Keratinocyte (primary cell): ENCODE measurements around the gene TBCA.

Source experiments
- EZH2 ChIP-seq: IDR thresholded peaks from one replicate; pipeline ENCODE4 v1.6.1; 2012; ENCODE audit warnings: inconsistent platforms, mild to moderate bottlenecking, low read length, moderate library complexity
- TF ChIP-seq, protein P1 (sequence below), 3 experiments: IDR thresholded peaks in 1 of 3; conservative IDR thresholded peaks in 1 of 3; optimal IDR thresholded peaks in 1 of 3; 2 replicates in 2 of 3; 3 replicates in 1 of 3; pipeline versions ENCODE3 to v1.5.1; 2011; ENCODE audit warnings: low read length in 3 of 3, mild to moderate bottlenecking in 3 of 3, moderate library complexity in 2 of 3, control low read depth in 1 of 3, inconsistent platforms in 1 of 3; ENCODE audit not compliant: insufficient read depth in 2 of 3; ENCODE audit errors: extremely low read depth in 1 of 3

DNA sequence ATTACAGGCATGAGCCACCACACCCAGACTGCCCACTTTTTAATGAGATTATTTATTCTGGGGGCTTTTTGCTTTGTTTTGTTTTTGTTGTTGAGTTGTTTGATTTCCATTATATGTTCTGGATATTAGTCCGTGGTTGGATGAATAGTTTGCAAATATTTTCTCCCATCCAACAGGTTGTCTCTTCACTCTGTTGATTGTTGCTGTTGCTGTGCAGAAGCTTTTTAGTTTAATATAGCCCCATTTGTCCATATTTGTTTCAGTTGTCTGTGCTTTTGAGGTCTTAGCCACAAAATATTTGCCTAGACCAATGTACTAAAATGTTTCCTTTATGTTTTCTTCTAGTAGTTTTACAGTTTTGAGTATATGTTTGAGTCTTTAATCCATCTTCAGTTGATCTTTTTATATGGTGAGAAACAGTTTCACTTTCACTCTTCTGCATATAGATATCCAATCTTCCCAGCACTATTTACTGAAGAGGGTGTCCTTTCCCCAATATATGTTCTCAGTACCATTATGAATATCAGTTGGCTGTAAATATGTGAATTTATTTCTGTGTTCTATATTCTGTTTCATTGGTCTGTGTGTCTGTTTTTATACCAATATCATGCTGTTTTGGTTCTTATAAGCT, 30.2 kb upstream of the TBCA start:
- TF ChIP-seq, protein P1, sequence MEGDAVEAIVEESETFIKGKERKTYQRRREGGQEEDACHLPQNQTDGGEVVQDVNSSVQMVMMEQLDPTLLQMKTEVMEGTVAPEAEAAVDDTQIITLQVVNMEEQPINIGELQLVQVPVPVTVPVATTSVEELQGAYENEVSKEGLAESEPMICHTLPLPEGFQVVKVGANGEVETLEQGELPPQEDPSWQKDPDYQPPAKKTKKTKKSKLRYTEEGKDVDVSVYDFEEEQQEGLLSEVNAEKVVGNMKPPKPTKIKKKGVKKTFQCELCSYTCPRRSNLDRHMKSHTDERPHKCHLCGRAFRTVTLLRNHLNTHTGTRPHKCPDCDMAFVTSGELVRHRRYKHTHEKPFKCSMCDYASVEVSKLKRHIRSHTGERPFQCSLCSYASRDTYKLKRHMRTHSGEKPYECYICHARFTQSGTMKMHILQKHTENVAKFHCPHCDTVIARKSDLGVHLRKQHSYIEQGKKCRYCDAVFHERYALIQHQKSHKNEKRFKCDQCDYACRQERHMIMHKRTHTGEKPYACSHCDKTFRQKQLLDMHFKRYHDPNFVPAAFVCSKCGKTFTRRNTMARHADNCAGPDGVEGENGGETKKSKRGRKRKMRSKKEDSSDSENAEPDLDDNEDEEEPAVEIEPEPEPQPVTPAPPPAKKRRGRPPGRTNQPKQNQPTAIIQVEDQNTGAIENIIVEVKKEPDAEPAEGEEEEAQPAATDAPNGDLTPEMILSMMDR (optimal IDR thresholded peaks at IDR 0.05 in 1 of 3, IDR thresholded peaks at IDR 0.05 in 1 of 3, conservative IDR thresholded peaks at IDR 0.05 in 1 of 3; ENCODE audit: extremely low read depth in 1 of 3, insufficient read depth in 2 of 3, low read length in 3 of 3), result no peak
- no peak for TF ChIP-seq EZH2
